Nephron (organoid): ENCODE data around the gene THEMIS.

Experiments used
- H3K27ac Mint-ChIP-seq, 3 experiments: 2 replicates each; pipeline ENCODE4 v1.8.0; 2020; ENCODE audit warnings: mixed read lengths in 3 of 3, mild to moderate bottlenecking in 2 of 3, moderate library complexity in 1 of 3
- H3K27me3 Mint-ChIP-seq: 2 replicates; pipeline ENCODE4 v1.8.0; 2021; ENCODE audit warnings: low read depth, mild to moderate bottlenecking, moderate library complexity, mixed read lengths
- H3K36me3 Mint-ChIP-seq: 2 replicates; pipeline ENCODE4 v1.8.0; 2020; ENCODE audit warnings: low read depth, mixed read lengths
- H3K4me1 Mint-ChIP-seq: 2 replicates; pipeline ENCODE4 v1.8.0; 2020; ENCODE audit warnings: mixed read lengths
- H3K4me3 Mint-ChIP-seq, 3 experiments: 2 replicates each; pipeline ENCODE4 v1.8.0; 2020; ENCODE audit warnings: mild to moderate bottlenecking in 3 of 3, mixed read lengths in 3 of 3, moderate library complexity in 2 of 3
- H3K9me3 Mint-ChIP-seq: 2 replicates; pipeline ENCODE4 v1.8.0; 2020; ENCODE audit warnings: mixed read lengths
- CTCF ChIP-seq, 3 experiments: fragments of 200-600 bp; sonication (generic); IDR thresholded peaks; one replicate each; pipeline ENCODE4 v1.5.0; 2021; ENCODE audit warnings: antibody characterized with exemption in 3 of 3; ENCODE audit not compliant: unreplicated experiment in 3 of 3

The THEMIS gene

GRCh38 chr6:127811900-127812570, 88.8 kb downstream of the THEMIS start:
- no peaks in the 10 kb centered on the region for H3K36me3 Mint-ChIP-seq
- H3K4me3 Mint-ChIP-seq = no peak overlapping the region

GRCh38 chr6:127807806-127808517, 92.9 kb downstream of the THEMIS start:
- no peaks in the 10 kb centered on the region for H3K27me3 Mint-ChIP-seq
- TF ChIP-seq CTCF (IDR thresholded peaks at IDR 0.05; ENCODE audit: unreplicated experiment in 3 of 3) = no peak
- no peak overlapping the region for H3K4me3 Mint-ChIP-seq
- no peaks in the 10 kb centered on the region for H3K9me3 Mint-ChIP-seq
- H3K4me1 Mint-ChIP-seq = no peaks in the 10 kb centered on the region
- no peaks in the 10 kb centered on the region for H3K36me3 Mint-ChIP-seq
- no peak overlapping the region for H3K27ac Mint-ChIP-seq

More at GRCh38 chr6:127811900-127812570, 88.8 kb downstream of the THEMIS start:
- TF ChIP-seq CTCF (IDR thresholded peaks at IDR 0.05; ENCODE audit: unreplicated experiment in 3 of 3) = no peak
- Mint-ChIP-seq H3K9me3 (no peaks in the 10 kb centered on the region), H3K27ac (no peak overlapping the region), H3K4me1 (no peaks in the 10 kb centered on the region), H3K27me3 (no peaks in the 10 kb centered on the region)

GRCh38 chr6:127796713-127797112, 104.1 kb downstream of the THEMIS start:
- Mint-ChIP-seq H3K4me3 (no peak overlapping the region), H3K36me3 (no peaks in the 10 kb centered on the region), H3K4me1 (no peaks in the 10 kb centered on the region), H3K27me3 (no peaks in the 10 kb centered on the region), H3K9me3 (no peaks in the 10 kb centered on the region), H3K27ac (no peak overlapping the region)
- TF ChIP-seq CTCF (IDR thresholded peaks at IDR 0.05; ENCODE audit: unreplicated experiment in 3 of 3) = no peak

GRCh38 chr6:127794405-127794804, 106.5 kb downstream of the THEMIS start:
- Mint-ChIP-seq H3K36me3 (no peaks in the 10 kb centered on the region), H3K4me3 (no peak overlapping the region), H3K4me1 (no peaks in the 10 kb centered on the region), H3K27me3 (no peaks in the 10 kb centered on the region), H3K27ac (no peak overlapping the region), H3K9me3 (no peaks in the 10 kb centered on the region)
- TF ChIP-seq CTCF (IDR thresholded peaks at IDR 0.05; ENCODE audit: unreplicated experiment in 3 of 3) = no peak

- no peaks in the 10 kb centered on the region for H3K36me3 Mint-ChIP-seq
- no peak overlapping the region for H3K4me3 Mint-ChIP-seq
- H3K4me1 Mint-ChIP-seq = no peaks in the 10 kb centered on the region
- no peaks in the 10 kb centered on the region for H3K27me3 Mint-ChIP-seq
- H3K9me3 Mint-ChIP-seq = no peaks in the 10 kb centered on the region
- no peak for TF ChIP-seq CTCF (IDR thresholded peaks at IDR 0.05; ENCODE audit: unreplicated experiment in 3 of 3)
- no peak overlapping the region for H3K27ac Mint-ChIP-seq
These were observed 107.5 kb downstream of the THEMIS start for GRCh38 chr6:127793396-127793795.

- TF ChIP-seq CTCF (IDR thresholded peaks at IDR 0.05; ENCODE audit: unreplicated experiment in 3 of 3) = no peak
- Mint-ChIP-seq H3K27ac (no peak overlapping the region), H3K27me3 (no peaks in the 10 kb centered on the region), H3K4me1 (no peaks in the 10 kb centered on the region), H3K9me3 (no peaks in the 10 kb centered on the region), H3K36me3 (no peaks in the 10 kb centered on the region), H3K4me3 (no peak overlapping the region)
These were observed 108.2 kb downstream of the THEMIS start for GRCh38 chr6:127792616-127793015.
